Gastroesophageal sphincter (tissue), 4 donors: ENCODE results near the gene CD72. TPM values are rescaled to one million over a fixed set of nuclear protein-coding genes. Genes with fewer than 3 reads are reported as not detected.
"Not testable (repeated sequence)": the region's sequence is repeated elsewhere in the genome, so short reads cannot be mapped to it uniquely, and the experiment has no call there.

Experiments
- ATAC-seq: fragments of 150-250 bp; one replicate; pipeline ENCODE4 v1.9.1; 2016; ENCODE audit warnings: mild to moderate bottlenecking, moderate library complexity
- H3K27ac ChIP-seq, 4 donors: fragments of 200-600 bp; sonication (generic) in 3 of 4; 1 replicate in 3 of 4; 2 replicates in 1 of 4; pipeline ENCODE4 v1.5.1; 2016 to 2019
- H3K27me3 ChIP-seq: fragments of 200-600 bp; sonication (generic); one replicate; pipeline ENCODE4 v1.5.1; 2019
- H3K36me3 ChIP-seq, 2 donors: fragments of 200-600 bp; sonication (generic); one replicate each; pipeline ENCODE4 v1.5.1; 2019; ENCODE audit warnings: control low read depth in 1 of 2
- H3K4me1 ChIP-seq, 3 donors: fragments of 200-600 bp; sonication (generic); 1 replicate in 2 of 3; 2 replicates in 1 of 3; pipeline ENCODE4 v1.5.1; 2016 to 2019; ENCODE audit warnings: control low read depth in 2 of 3
- H3K4me3 ChIP-seq, 2 donors: fragments of 200-600 bp; sonication (generic); one replicate each; pipeline ENCODE4 v1.5.1; 2019; ENCODE audit warnings: mild to moderate bottlenecking in 1 of 2, moderate library complexity in 1 of 2
- H3K9me3 ChIP-seq, 3 donors: fragments of 200-600 bp; sonication (generic); one replicate each; pipeline ENCODE4 v1.5.1; 2017 to 2019; ENCODE audit warnings: control low read depth in 2 of 3
- CTCF ChIP-seq, 4 experiments: fragments of 200-600 bp in 2 of 4; fragments of 450-650 bp in 2 of 4; sonication (generic) in 1 of 4; IDR thresholded peaks; one replicate each; pipeline ENCODE4 v1.5.1; 2017 to 2019; ENCODE audit warnings: antibody characterized with exemption in 4 of 4, mild to moderate bottlenecking in 2 of 4, moderate library complexity in 2 of 4
- EP300 ChIP-seq: sonication (generic); formaldehyde crosslinking; IDR thresholded peaks from one replicate; pipeline ENCODE4 v1.6.1; 2017; ENCODE audit warnings: antibody characterized with exemption, mild to moderate bottlenecking
- POLR2A ChIP-seq, 2 donors: fragments of 450-650 bp; IDR thresholded peaks; one replicate each; pipeline ENCODE4 v1.6.1; 2017; ENCODE audit warnings: antibody characterized with exemption in 2 of 2, mild to moderate bottlenecking in 2 of 2, moderate library complexity in 1 of 2
- POLR2AphosphoS5 ChIP-seq: sonication (generic); formaldehyde crosslinking; IDR thresholded peaks from one replicate; pipeline ENCODE4 v1.6.1; 2017; ENCODE audit warnings: antibody characterized with exemption
- WGBS, 2 donors: methylation state at CpG; one replicate each; pipeline ENCODE4 v1.1.5; 2018; ENCODE audit warnings: low coverage in 1 of 2; 5-methylcytosine and 5-hydroxymethylcytosine counted together
- total RNA-seq, 4 donors: library from RNA; depleted of rRNA; stranded (reverse); fragments of >200 nt; gene quantifications; one replicate each; pipeline ENCODE4 v1.1.0, GENCODE V29; 2016

CD72 gene
- total RNA-seq, 4 donors from 2014 or later, result 1.0 to 2.0 (median 1.5) TPM

- Histone ChIP-seq H3K4me3 (no peak overlapping the region), H3K4me1 (no peaks in the 10 kb centered on the region), H3K27me3 (no peaks in the 10 kb centered on the region), H3K27ac (no peak overlapping the region), H3K36me3 (peaks cover 0 to 3% of the 10 kb centered on the region in 2 donors), H3K9me3 (peaks cover 0 to 28% (median 0%) of the 10 kb centered on the region in 3 donors)
- WGBS, 2 donors, result 83 to 96% methylated on average over 2 to 4 of the region's 4 CpGs
- no peak for ATAC-seq
- TF ChIP-seq CTCF (IDR thresholded peaks at IDR 0.05) (no peak), POLR2AphosphoS5 (no peak), EP300 (no peak), POLR2A (IDR thresholded peaks at IDR 0.05) (no peak)
These were observed 23.7 kb downstream of the CD72 start for GRCh38 chr9:35594471-35594870.

- Histone ChIP-seq H3K27ac (no peak overlapping the region), H3K4me1 (no peaks in the 10 kb centered on the region), H3K4me3 (no peak overlapping the region), H3K36me3 (peaks cover 0 to 3% of the 10 kb centered on the region in 2 donors), H3K9me3 (peaks cover 0 to 28% (median 0%) of the 10 kb centered on the region in 3 donors), H3K27me3 (no peaks in the 10 kb centered on the region)
- TF ChIP-seq EP300 (no peak), POLR2A (IDR thresholded peaks at IDR 0.05) (no peak), CTCF (IDR thresholded peaks at IDR 0.05) (no peak), POLR2AphosphoS5 (no peak)
- ATAC-seq, result no peak
These were observed 24.6 kb downstream of the CD72 start for GRCh38 chr9:35593581-35593980.

GRCh38 chr9:35588506-35588905 is 29.7 kb downstream of the CD72 start:
- H3K27me3 ChIP-seq, H3K36me3 ChIP-seq, ATAC-seq, H3K27ac ChIP-seq, H3K4me1 ChIP-seq, H3K4me3 ChIP-seq: not testable (repeated sequence)
- 79 to 100% methylated on average over 2 to 3 of the region's 5 CpGs for WGBS, 2 donors
- H3K9me3 ChIP-seq, result peaks cover 0 to 18% (median 0%) of the 10 kb centered on the region in 3 donors

- peaks cover 0 to 11% (median 0%) of the 10 kb centered on the region in 3 donors for H3K9me3 ChIP-seq
- H3K4me3 ChIP-seq, H3K36me3 ChIP-seq, H3K4me1 ChIP-seq, H3K27ac ChIP-seq, H3K27me3 ChIP-seq, ATAC-seq: not testable (repeated sequence)
- WGBS, 2 donors, result 87 to 89% methylated on average over 3 of the region's 3 CpGs
These were observed 33.5 kb downstream of the CD72 start for GRCh38 chr9:35584681-35585080.

GRCh38 chr9:35583521-35583920 is 34.7 kb downstream of the CD72 start:
- H3K27me3 ChIP-seq, ATAC-seq, H3K4me1 ChIP-seq, H3K4me3 ChIP-seq, H3K36me3 ChIP-seq, H3K27ac ChIP-seq: not testable (repeated sequence)
- 77 to 91% methylated on average over 4 to 6 of the region's 6 CpGs for WGBS, 2 donors
- peaks cover 0 to 18% (median 0%) of the 10 kb centered on the region in 3 donors for H3K9me3 ChIP-seq

- H3K9me3 ChIP-seq, result peaks cover 0 to 18% (median 0%) of the 10 kb centered on the region in 3 donors
- H3K27ac ChIP-seq, H3K4me3 ChIP-seq, H3K36me3 ChIP-seq, H3K4me1 ChIP-seq, H3K27me3 ChIP-seq, ATAC-seq: not testable (repeated sequence)
- WGBS, 2 donors, result 80 to 100% methylated on average over 1 of the region's 1 CpG
These were observed 38.5 kb downstream of the CD72 start for GRCh38 chr9:35579659-35580227.

- no peak for ATAC-seq
- no peaks in the 10 kb centered on the region for H3K27me3 ChIP-seq
These were observed 39.1 kb downstream of the CD72 start for GRCh38 chr9:35579130-35579529.

More at GRCh38 chr9:35579130-35579529, 39.1 kb downstream of the CD72 start:
- peaks cover 0 to 3% of the 10 kb centered on the region in 2 donors for H3K36me3 ChIP-seq
- no peak overlapping the region for H3K4me3 ChIP-seq
- peaks cover 0 to 18% (median 0%) of the 10 kb centered on the region in 3 donors for H3K9me3 ChIP-seq
- no peaks in the 10 kb centered on the region for H3K4me1 ChIP-seq
- H3K27ac ChIP-seq, result no peak overlapping the region
- WGBS, 2 donors, result 100% methylated on average over 1 of the region's 1 CpG
- TF ChIP-seq CTCF (IDR thresholded peaks at IDR 0.05) (no peak), POLR2A (IDR thresholded peaks at IDR 0.05) (no peak), EP300 (no peak), POLR2AphosphoS5 (no peak)
